Vagina (tissue), 2 donors: Measurements from ENCODE around the gene PSMA6. TPM values are rescaled to one million over a fixed set of nuclear protein-coding genes. Genes with fewer than 3 reads are reported as not detected.
"Not testable (repeated sequence)": the region's sequence is repeated elsewhere in the genome, so short reads cannot be mapped to it uniquely, and the experiment has no call there.

ENCODE experiments used
- DNase-seq, 2 donors: peaks; one replicate each; pipeline ENCODE4 v3.0.0-alpha.2; 2017; ENCODE audit errors: extremely low spot score in 2 of 2
- H3K27ac ChIP-seq: fragments of 200-600 bp; sonication (generic); one replicate; pipeline ENCODE4 v1.5.1; 2019
- H3K27me3 ChIP-seq: fragments of 200-600 bp; sonication (generic); one replicate; pipeline ENCODE4 v1.5.1; 2019
- H3K36me3 ChIP-seq, 2 donors: fragments of 200-600 bp; sonication (generic); one replicate each; pipeline ENCODE4 v1.5.1; 2017 to 2019
- H3K4me1 ChIP-seq: fragments of 200-600 bp; sonication (generic); one replicate; pipeline ENCODE4 v1.5.1; 2019
- H3K4me3 ChIP-seq, 2 donors: fragments of 200-600 bp; sonication (generic); 1 replicate in 1 of 2; 2 replicates in 1 of 2; pipeline ENCODE4 v1.5.1; 2016 to 2019
- H3K9me3 ChIP-seq: fragments of 200-600 bp; sonication (generic); one replicate; pipeline ENCODE4 v1.5.1; 2019
- POLR2A ChIP-seq, 2 donors: fragments of 450-650 bp; IDR thresholded peaks; one replicate each; pipeline ENCODE4 v1.6.1; 2017; ENCODE audit warnings: antibody characterized with exemption in 2 of 2, mild to moderate bottlenecking in 2 of 2, moderate library complexity in 2 of 2
- POLR2AphosphoS5 ChIP-seq, 2 donors: sonication (generic); formaldehyde crosslinking; IDR thresholded peaks; one replicate each; pipeline ENCODE4 v1.9.0; 2017; ENCODE audit warnings: antibody characterized with exemption in 2 of 2, mild to moderate bottlenecking in 2 of 2, low read depth in 1 of 2; ENCODE audit not compliant: insufficient read depth in 1 of 2
- intact Hi-C: fragments of 100-400 bp; cut with DNase I; formaldehyde crosslinking; loops from one replicate; pipeline ENCODE4 v1.15.1; 2023
- total RNA-seq: library from RNA; depleted of rRNA; stranded (reverse); fragments of >200 nt; gene quantifications from one replicate; pipeline ENCODE4 v1.2.3, GENCODE V29; 2016
- TF ChIP-seq, protein P1 (sequence below), 3 experiments: fragments of 450-650 bp in 2 of 3; fragments of 200-600 bp in 1 of 3; sonication (generic) in 1 of 3; IDR thresholded peaks; one replicate each; pipeline ENCODE4 v1.5.1; 2017 to 2019; ENCODE audit warnings: antibody characterized with exemption in 3 of 3, mild to moderate bottlenecking in 2 of 3, moderate library complexity in 2 of 3

The PSMA6 gene
- total RNA-seq, 1 donor from 2014 or later = 76.9 TPM

GRCh38 chr14:35296545-35296944 lies 4.4 kb downstream of the PSMA6 start:
- no peaks in the 10 kb centered on the region for H3K36me3 ChIP-seq
- no peaks in the 10 kb centered on the region for H3K9me3 ChIP-seq
- no peak overlapping the region for H3K27ac ChIP-seq
- intact Hi-C loops = loop anchor here (10.0 kb wide), 1 partner anchor 252 kb away; the partner anchor contains the start of gene FAM177A1
- H3K4me3 ChIP-seq = no peak overlapping the region
- no peak for DNase-seq
- H3K27me3 ChIP-seq = no peaks in the 10 kb centered on the region
- peaks cover 76% of the 10 kb centered on the region for H3K4me1 ChIP-seq
- no peak for TF ChIP-seq POLR2AphosphoS5 (IDR thresholded peaks at IDR 0.05; ENCODE audit: insufficient read depth in 1 of 2, low read depth in 1 of 2)

GRCh38 chr14:35297706-35298105 lies 5.5 kb downstream of the PSMA6 start:
- Histone ChIP-seq H3K4me1 (peaks cover 79% of the 10 kb centered on the region), H3K27me3 (no peaks in the 10 kb centered on the region), H3K27ac (no peak overlapping the region), H3K9me3 (no peaks in the 10 kb centered on the region), H3K4me3 (no peak overlapping the region), H3K36me3 (no peaks in the 10 kb centered on the region)
- intact Hi-C loops = loop anchor here (10.0 kb wide), 1 partner anchor 253 kb away; the partner anchor contains the start of gene FAM177A1
- DNase-seq = no peak
- TF ChIP-seq POLR2AphosphoS5 (IDR thresholded peaks at IDR 0.05; ENCODE audit: insufficient read depth in 1 of 2, low read depth in 1 of 2) = no peak
- TF ChIP-seq, protein P1, sequence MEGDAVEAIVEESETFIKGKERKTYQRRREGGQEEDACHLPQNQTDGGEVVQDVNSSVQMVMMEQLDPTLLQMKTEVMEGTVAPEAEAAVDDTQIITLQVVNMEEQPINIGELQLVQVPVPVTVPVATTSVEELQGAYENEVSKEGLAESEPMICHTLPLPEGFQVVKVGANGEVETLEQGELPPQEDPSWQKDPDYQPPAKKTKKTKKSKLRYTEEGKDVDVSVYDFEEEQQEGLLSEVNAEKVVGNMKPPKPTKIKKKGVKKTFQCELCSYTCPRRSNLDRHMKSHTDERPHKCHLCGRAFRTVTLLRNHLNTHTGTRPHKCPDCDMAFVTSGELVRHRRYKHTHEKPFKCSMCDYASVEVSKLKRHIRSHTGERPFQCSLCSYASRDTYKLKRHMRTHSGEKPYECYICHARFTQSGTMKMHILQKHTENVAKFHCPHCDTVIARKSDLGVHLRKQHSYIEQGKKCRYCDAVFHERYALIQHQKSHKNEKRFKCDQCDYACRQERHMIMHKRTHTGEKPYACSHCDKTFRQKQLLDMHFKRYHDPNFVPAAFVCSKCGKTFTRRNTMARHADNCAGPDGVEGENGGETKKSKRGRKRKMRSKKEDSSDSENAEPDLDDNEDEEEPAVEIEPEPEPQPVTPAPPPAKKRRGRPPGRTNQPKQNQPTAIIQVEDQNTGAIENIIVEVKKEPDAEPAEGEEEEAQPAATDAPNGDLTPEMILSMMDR (IDR thresholded peaks at IDR 0.05) = no peak
- TF ChIP-seq POLR2A (IDR thresholded peaks at IDR 0.05) = no peak

- Histone ChIP-seq H3K27me3 (no peaks in the 10 kb centered on the region), H3K4me3 (no peak overlapping the region), H3K36me3 (no peaks in the 10 kb centered on the region), H3K27ac (no peak overlapping the region), H3K9me3 (no peaks in the 10 kb centered on the region), H3K4me1 (peaks cover 72% of the 10 kb centered on the region)
- TF ChIP-seq POLR2AphosphoS5 (IDR thresholded peaks at IDR 0.05; ENCODE audit: insufficient read depth in 1 of 2, low read depth in 1 of 2) = no peak
- TF ChIP-seq, protein P1 (IDR thresholded peaks at IDR 0.05) = no peak
- TF ChIP-seq POLR2A (IDR thresholded peaks at IDR 0.05) = no peak
- intact Hi-C loops = loop anchor here (10.0 kb wide), 1 partner anchor 254 kb away; the partner anchor contains the start of gene FAM177A1
- no peak for DNase-seq
Measured at GRCh38 chr14:35298351-35298750, 6.2 kb downstream of the PSMA6 start.

DNA sequence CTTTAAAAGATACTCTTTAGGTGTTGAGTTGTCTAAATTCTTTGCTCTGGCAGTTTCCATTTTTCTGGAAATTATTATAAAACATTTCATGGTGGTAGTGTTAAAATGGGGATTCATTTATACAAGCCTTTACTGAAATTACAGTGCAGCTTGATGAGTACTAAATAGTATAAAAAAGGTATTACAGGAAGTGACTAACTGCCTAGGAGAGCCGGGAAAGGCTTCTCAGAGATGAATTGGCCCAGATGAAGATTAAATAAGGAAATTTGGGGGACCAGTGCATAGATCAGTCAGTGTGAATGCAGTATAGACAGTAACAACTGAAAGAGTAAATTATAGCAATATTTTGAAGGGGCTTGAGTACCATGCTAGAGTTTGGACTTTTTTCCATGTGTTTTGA lies 7.5 kb downstream of the PSMA6 start:
- Histone ChIP-seq H3K27ac (no peak overlapping the region), H3K36me3 (no peaks in the 10 kb centered on the region), H3K9me3 (no peaks in the 10 kb centered on the region), H3K4me1 (peaks cover 59% of the 10 kb centered on the region), H3K4me3 (no peak overlapping the region), H3K27me3 (no peaks in the 10 kb centered on the region)
- DNase-seq = no peak
- intact Hi-C loops = loop anchor here (10.0 kb wide), 1 partner anchor 255 kb away; the partner anchor contains the start of gene FAM177A1
- TF ChIP-seq, protein P1 (IDR thresholded peaks at IDR 0.05) = no peak
- TF ChIP-seq POLR2AphosphoS5 (IDR thresholded peaks at IDR 0.05; ENCODE audit: insufficient read depth in 1 of 2, low read depth in 1 of 2) (no peak), POLR2A (IDR thresholded peaks at IDR 0.05) (no peak)

- no peak for TF ChIP-seq POLR2A (IDR thresholded peaks at IDR 0.05)
- TF ChIP-seq, protein P1 (IDR thresholded peaks at IDR 0.05) = no peak
- no peak for TF ChIP-seq POLR2AphosphoS5 (IDR thresholded peaks at IDR 0.05; ENCODE audit: insufficient read depth in 1 of 2, low read depth in 1 of 2)
- Histone ChIP-seq H3K4me1 (peaks cover 53% of the 10 kb centered on the region), H3K27ac (no peak overlapping the region), H3K4me3 (no peak overlapping the region), H3K36me3 (no peaks in the 10 kb centered on the region), H3K9me3 (no peaks in the 10 kb centered on the region), H3K27me3 (no peaks in the 10 kb centered on the region)
- DNase-seq = no peak
- intact Hi-C loops = no loop called here
Measured at GRCh38 chr14:35300228-35300627, 8.0 kb downstream of the PSMA6 start.

- H3K4me1 ChIP-seq = peaks cover 42% of the 10 kb centered on the region
- intact Hi-C loops, H3K36me3 ChIP-seq, H3K27me3 ChIP-seq, H3K9me3 ChIP-seq, H3K27ac ChIP-seq, H3K4me3 ChIP-seq, DNase-seq: not testable (repeated sequence)
Measured at GRCh38 chr14:35301334-35301733, 9.2 kb downstream of the PSMA6 start.
